GM21825 (cell line): ENCODE results near the gene SCAMP3.

Experiments
- ATAC-seq: cut with Tn5 transposase; IDR thresholded peaks from one replicate; pipeline ENCODE4 v1.9.1; 2021; ENCODE audit warnings: mild to moderate bottlenecking, moderate library complexity; ENCODE audit not compliant: unreplicated experiment

The SCAMP3 gene

DNA sequence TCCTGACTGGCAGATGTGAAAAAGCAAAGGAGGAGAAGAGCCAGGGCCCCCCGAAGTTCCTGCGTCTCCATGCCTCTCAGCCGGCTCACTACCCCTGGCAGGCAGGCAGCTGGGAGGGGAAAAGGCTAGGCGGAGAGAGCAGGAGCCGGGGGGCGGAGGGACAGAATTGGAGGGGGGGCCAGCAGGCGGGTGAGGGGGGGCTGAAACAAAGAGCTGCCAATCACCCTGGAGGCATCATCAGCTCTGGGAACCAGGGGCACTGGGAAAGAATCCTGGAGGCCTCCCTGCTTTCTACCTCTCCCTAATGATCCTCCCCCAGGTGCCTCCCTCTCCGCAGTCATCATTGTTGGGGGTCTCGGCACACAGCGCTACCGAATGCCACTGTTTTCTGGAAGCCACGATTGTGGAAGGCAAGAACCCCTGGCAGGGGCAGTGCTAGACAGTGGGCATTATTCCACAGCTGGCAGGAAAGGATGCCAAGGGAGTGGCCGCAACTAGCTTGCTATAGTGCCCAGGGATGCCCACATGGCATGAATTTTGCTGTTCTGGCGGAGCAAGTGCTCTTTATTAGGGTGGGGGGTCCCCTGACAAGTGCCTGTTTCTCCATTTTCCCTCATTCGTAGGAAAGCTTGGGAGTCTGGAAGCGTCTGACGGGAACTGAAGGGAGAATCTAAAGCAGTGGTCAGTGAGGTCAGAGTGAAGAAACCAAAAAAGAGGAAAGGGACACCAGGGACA is 54.2 kb downstream of the SCAMP3 start, which contains the start of gene THBS3:
TSS of gene THBS3 (minus strand) at position 92 of the 735 bp plus-strand sequence. CDS start at position 71, 21 bp downstream.
- no peak for ATAC-seq

DNA sequence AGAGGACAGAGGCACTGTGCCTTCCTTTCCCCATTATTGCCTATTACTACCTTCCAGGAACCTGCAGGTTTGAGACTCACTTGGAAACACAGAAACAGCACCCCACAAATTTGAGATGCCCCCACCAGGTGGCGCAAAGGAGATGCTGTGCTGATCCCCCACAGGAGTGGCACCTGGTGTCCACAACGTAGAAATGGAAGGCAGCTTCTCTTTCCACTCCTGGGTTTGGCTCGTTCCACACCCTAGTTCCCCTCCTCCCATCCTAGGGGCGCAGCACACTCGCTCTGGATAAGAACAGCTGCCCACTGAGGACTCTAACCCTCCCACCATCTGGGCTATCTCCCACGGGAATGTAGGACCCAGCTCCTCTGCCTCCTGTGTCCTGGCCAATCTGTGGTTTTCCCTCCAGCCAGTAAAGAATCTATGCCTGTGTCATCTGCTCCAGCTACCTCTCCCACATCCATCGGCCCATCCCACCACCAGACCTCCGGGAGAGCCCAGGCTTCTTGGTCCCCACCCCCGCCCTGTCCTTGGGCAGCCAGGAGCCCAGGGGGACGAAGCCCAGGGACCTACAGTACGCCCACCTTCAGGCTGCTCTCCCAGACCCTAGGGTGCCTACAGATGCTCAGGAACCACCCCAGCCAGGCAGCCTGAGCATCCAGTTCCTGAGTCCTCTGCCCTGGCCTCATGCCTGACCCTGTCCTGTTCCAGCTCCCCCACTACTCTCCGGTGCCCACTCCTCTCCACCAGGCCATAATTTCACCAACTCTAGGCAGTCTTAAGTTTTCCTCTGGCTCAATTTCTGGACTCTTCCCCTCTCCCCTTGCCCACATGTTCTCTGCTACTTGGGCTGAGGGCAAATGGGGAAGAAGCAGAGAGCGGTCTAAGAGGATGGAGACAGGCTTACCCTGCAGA is 55.0 kb downstream of the SCAMP3 start:
- no peak for ATAC-seq
